Neural crest cell (in vitro differentiated cells): ENCODE data around the gene IL3. TPM values are rescaled to one million over a fixed set of nuclear protein-coding genes. Genes with fewer than 3 reads are reported as not detected.

Experiments
- DNase-seq: peaks from one replicate; pipeline ENCODE4 v3.0.0; 2021; ENCODE audit warnings: low read depth, mixed read lengths, low spot score
- H3K27ac Mint-ChIP-seq: one replicate; pipeline ENCODE4 v1.8.0; 2021; ENCODE audit warnings: mild to moderate bottlenecking, mixed read lengths; ENCODE audit not compliant: unreplicated experiment
- H3K27me3 Mint-ChIP-seq: 2 replicates; pipeline ENCODE4 v1.8.0; 2021; ENCODE audit warnings: low read depth, mild to moderate bottlenecking, mixed read lengths
- H3K36me3 Mint-ChIP-seq: 2 replicates; pipeline ENCODE4 v1.8.0; 2021; ENCODE audit warnings: low read depth, mild to moderate bottlenecking, mixed read lengths
- H3K4me1 Mint-ChIP-seq: 2 replicates; pipeline ENCODE4 v1.8.0; 2021; ENCODE audit warnings: mixed read lengths
- H3K4me3 Mint-ChIP-seq: one replicate; pipeline ENCODE4 v1.8.0; 2021; ENCODE audit warnings: mild to moderate bottlenecking, mixed read lengths
- H3K9me3 Mint-ChIP-seq: 2 replicates; pipeline ENCODE4 v1.8.0; 2021; ENCODE audit warnings: mixed read lengths
- total RNA-seq: library from RNA; stranded (reverse); gene quantifications from 2 replicates; pipeline ENCODE4 v1.2.1, GENCODE V29; 2021
- TF ChIP-seq, protein P1 (sequence below): fragments of 200-600 bp; sonication (generic); conservative IDR thresholded peaks from 2 replicates; pipeline ENCODE4 v1.5.0; 2021; ENCODE audit warnings: antibody characterized with exemption, mild to moderate bottlenecking

The IL3 gene
- total RNA-seq, 1 donor from 2014 or later = not detected

DNA sequence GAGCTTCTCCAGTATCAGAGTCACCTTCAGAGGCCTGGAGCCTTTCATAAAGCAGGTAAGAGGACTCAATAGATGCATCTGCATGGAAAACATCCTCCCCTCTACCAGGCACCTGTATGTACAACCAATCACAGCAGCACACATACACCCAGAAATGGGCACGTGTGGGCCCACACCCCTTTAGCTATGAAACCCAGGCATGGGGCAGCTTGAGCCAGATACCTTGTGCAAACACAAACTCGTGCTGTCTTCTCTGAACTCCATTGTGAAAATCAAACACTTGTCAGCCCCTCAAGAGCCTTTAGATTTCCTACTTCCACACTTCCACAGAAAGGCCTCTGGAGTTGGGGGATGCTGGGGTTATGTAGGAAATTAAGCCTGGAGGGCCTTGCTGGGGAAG is 12.1 kb downstream of the IL3 start:
- Mint-ChIP-seq H3K27me3 (no peaks in the 10 kb centered on the region), H3K4me1 (no peaks in the 10 kb centered on the region)
- DNase-seq = no peak

DNA sequence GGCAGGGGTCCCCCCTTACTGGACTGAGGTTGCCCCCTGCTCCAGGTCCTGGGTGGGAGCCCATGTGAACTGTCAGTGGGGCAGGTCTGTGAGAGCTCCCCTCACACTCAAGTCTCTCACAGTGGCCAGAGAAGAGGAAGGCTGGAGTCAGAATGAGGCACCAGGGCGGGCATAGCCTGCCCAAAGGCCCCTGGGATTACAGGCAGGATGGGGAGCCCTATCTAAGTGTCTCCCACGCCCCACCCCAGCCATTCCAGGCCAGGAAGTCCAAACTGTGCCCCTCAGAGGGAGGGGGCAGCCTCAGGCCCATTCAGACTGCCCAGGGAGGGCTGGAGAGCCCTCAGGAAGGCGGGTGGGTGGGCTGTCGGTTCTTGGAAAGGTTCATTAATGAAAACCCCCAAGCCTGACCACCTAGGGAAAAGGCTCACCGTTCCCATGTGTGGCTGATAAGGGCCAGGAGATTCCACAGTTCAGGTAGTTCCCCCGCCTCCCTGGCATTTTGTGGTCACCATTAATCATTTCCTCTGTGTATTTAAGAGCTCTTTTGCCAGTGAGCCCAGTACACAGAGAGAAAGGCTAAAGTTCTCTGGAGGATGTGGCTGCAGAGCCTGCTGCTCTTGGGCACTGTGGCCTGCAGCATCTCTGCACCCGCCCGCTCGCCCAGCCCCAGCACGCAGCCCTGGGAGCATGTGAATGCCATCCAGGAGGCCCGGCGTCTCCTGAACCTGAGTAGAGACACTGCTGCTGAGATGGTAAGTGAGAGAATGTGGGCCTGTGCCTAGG is 13.0 kb downstream of the IL3 start, which contains the start of gene CSF2:
Gene CSF2 (plus strand): TSS at position 559 of the 783 bp plus-strand sequence. CDS start 35 bp downstream, at position 594.
- no peak for DNase-seq
- Mint-ChIP-seq H3K9me3 (no peaks in the 10 kb centered on the region), H3K4me3 (no peak within 1 kb of the TSS), H3K27ac (no peak within 1 kb of the TSS), H3K4me1 (no peaks in the 10 kb centered on the region), H3K27me3 (no peaks in the 10 kb centered on the region), H3K36me3 (no peaks in the 10 kb centered on the region)
- TF ChIP-seq, protein P1, sequence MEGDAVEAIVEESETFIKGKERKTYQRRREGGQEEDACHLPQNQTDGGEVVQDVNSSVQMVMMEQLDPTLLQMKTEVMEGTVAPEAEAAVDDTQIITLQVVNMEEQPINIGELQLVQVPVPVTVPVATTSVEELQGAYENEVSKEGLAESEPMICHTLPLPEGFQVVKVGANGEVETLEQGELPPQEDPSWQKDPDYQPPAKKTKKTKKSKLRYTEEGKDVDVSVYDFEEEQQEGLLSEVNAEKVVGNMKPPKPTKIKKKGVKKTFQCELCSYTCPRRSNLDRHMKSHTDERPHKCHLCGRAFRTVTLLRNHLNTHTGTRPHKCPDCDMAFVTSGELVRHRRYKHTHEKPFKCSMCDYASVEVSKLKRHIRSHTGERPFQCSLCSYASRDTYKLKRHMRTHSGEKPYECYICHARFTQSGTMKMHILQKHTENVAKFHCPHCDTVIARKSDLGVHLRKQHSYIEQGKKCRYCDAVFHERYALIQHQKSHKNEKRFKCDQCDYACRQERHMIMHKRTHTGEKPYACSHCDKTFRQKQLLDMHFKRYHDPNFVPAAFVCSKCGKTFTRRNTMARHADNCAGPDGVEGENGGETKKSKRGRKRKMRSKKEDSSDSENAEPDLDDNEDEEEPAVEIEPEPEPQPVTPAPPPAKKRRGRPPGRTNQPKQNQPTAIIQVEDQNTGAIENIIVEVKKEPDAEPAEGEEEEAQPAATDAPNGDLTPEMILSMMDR = no peak

More for the DNA sequence above, 12.1 kb downstream of the IL3 start:
- TF ChIP-seq, protein P1 = no peak
- no peaks in the 10 kb centered on the region for H3K9me3 Mint-ChIP-seq
- H3K27ac Mint-ChIP-seq = no peak overlapping the region
- H3K36me3 Mint-ChIP-seq = no peaks in the 10 kb centered on the region
- H3K4me3 Mint-ChIP-seq = no peak overlapping the region

DNA sequence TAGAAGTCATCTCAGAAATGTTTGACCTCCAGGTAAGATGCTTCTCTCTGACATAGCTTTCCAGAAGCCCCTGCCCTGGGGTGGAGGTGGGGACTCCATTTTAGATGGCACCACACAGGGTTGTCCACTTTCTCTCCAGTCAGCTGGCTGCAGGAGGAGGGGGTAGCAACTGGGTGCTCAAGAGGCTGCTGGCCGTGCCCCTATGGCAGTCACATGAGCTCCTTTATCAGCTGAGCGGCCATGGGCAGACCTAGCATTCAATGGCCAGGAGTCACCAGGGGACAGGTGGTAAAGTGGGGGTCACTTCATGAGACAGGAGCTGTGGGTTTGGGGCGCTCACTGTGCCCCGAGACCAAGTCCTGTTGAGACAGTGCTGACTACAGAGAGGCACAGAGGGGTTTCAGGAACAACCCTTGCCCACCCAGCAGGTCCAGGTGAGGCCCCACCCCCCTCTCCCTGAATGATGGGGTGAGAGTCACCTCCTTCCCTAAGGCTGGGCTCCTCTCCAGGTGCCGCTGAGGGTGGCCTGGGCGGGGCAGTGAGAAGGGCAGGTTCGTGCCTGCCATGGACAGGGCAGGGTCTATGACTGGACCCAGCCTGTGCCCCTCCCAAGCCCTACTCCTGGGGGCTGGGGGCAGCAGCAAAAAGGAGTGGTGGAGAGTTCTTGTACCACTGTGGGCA is 13.8 kb downstream of the IL3 start:
- no peak overlapping the region for H3K4me3 Mint-ChIP-seq
- H3K4me1 Mint-ChIP-seq = no peaks in the 10 kb centered on the region
- no peaks in the 10 kb centered on the region for H3K27me3 Mint-ChIP-seq
- TF ChIP-seq, protein P1 = no peak
- no peaks in the 10 kb centered on the region for H3K9me3 Mint-ChIP-seq
- H3K36me3 Mint-ChIP-seq = no peaks in the 10 kb centered on the region
- no peak overlapping the region for H3K27ac Mint-ChIP-seq
- DNase-seq = no peak

DNA sequence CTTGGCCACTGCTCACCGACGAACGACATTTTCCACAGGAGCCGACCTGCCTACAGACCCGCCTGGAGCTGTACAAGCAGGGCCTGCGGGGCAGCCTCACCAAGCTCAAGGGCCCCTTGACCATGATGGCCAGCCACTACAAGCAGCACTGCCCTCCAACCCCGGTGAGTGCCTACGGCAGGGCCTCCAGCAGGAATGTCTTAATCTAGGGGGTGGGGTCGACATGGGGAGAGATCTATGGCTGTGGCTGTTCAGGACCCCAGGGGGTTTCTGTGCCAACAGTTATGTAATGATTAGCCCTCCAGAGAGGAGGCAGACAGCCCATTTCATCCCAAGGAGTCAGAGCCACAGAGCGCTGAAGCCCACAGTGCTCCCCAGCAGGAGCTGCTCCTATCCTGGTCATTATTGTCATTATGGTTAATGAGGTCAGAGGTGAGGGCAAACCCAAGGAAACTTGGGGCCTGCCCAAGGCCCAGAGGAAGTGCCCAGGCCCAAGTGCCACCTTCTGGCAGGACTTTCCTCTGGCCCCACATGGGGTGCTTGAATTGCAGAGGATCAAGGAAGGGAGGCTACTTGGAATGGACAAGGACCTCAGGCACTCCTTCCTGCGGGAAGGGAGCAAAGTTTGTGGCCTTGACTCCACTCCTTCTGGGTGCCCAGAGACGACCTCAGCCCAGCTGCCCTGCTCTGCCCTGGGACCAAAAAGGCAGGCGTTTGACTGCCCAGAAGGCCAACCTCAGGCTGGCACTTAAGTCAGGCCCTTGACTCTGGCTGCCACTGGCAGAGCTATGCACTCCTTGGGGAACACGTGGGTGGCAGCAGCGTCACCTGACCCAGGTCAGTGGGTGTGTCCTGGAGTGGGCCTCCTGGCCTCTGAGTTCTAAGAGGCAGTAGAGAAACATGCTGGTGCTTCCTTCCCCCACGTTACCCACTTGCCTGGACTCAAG is 14.6 kb downstream of the IL3 start:
- Mint-ChIP-seq H3K27ac (peak overlapping the region; percentile 12), H3K36me3 (no peaks in the 10 kb centered on the region), H3K4me3 (no peak overlapping the region)

DNA sequence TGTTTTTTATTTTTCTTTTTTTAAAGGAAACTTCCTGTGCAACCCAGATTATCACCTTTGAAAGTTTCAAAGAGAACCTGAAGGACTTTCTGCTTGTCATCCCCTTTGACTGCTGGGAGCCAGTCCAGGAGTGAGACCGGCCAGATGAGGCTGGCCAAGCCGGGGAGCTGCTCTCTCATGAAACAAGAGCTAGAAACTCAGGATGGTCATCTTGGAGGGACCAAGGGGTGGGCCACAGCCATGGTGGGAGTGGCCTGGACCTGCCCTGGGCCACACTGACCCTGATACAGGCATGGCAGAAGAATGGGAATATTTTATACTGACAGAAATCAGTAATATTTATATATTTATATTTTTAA is 15.2 kb downstream of the IL3 start:
- Mint-ChIP-seq H3K27ac (no peak overlapping the region), H3K9me3 (no peaks in the 10 kb centered on the region), H3K36me3 (no peaks in the 10 kb centered on the region), H3K27me3 (no peaks in the 10 kb centered on the region), H3K4me1 (no peaks in the 10 kb centered on the region), H3K4me3 (no peak overlapping the region)
- no peak for DNase-seq
- TF ChIP-seq, protein P1 = no peak

More for the DNA sequence above, 14.6 kb downstream of the IL3 start:
- no peaks in the 10 kb centered on the region for H3K4me1 Mint-ChIP-seq
- no peaks in the 10 kb centered on the region for H3K9me3 Mint-ChIP-seq
- no peak for DNase-seq
- TF ChIP-seq, protein P1 = no peak
- no peaks in the 10 kb centered on the region for H3K27me3 Mint-ChIP-seq
